DMS53 treated with DMSO at 0.1 percent for 48 hours (cell line): Measurements from ENCODE around the gene TCF7.

Experiments used
- DNase-seq: peaks from one replicate; lab custom pipeline; 2025; ENCODE audit not compliant: unreplicated experiment; lab: John Stamatoyannopoulos, UW

The TCF7 gene

GRCh38 chr5:134129411-134130238 is 15.1 kb downstream of the TCF7 start:
- DNase-seq: no peak

DNA sequence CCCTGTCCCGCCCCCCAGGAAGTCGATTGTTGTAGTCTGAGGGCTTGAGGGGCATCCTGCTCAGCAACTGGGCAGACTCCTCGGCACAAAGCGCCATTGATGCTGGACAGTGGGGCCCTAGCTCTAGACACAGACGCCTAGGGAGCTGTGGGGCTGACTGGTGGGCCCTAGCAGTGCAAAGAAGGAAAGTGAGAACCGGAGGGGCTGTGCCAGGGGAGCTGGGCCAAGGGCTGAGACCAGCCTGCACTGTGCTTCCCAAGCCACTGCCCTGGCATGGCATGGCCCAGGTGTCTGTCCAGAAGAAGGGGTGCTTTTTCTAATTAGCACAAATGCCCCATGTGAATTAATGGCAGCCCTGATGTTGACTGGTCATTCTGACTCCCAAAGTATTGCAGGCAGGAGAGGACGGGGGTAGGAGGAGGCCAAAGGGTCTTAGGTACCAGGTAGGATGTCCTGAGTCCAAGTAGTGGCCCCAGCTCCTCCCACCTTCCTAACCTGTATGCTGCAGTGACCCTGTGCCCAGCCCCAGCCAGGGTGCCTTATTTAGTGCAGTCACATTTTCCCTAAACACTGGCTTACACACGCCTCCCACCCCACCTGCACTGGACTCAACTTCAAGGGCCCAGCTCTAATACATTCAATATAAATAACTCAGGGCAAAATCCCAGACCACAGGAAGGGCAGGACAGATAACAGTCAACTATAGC is 15.9 kb downstream of the TCF7 start:
- no peak for DNase-seq

DNA sequence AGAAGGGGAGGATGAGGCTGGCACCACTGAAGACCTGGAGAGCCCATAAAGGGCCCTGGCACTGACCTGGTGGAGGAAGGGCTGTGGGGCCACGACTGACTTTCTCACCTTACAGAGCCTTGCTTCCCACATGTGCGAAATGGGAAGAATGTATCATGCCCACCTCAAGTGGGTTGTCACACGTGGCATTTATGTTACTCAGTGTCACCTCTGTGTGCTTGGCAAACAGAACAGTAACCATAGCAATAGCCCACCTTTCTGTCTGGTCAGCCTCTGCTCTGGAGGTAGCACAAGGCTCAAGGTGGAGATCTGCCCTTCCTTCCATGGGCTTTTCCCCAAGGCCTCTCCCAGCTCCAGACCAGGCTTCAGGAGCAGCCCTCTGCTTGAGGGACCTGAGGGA is 16.7 kb downstream of the TCF7 start:
- DNase-seq: no peak

DNA sequence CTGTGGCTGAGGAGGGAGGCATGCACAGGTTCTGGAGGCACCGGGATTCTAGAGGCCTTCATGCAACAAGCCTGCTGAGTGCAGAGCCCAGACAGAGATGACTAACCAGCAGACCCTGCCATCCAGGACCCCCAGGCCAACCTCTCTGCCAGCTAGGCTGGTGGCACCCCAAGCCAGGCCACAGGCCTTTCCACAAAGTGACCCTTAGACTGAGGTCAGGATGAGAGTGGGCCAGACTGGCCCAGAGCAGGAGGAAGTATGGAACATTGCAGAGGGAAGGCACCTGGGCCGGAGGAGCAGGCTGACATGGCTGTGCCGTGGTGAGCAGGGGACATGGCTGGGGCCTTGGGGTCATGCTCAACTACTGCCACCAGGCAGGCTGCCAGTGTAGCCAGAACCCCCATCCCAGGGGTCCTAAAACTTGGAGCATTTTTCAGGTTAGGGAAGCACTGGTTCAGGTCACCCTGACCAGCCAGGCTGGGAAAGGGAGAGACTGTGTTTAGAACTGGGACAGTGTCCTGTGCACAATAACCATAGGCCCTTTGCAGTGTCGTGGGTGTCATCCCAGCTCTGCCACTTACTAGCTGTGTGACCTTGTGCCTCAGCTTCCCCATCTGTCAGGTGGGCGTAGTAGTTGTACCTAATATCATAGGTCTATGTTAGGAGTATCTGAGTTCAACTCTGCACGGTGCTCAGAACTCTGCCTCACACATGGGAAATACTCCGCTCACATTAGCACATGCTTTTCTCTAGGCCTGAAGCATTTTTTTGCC is 17.3 kb downstream of the TCF7 start:
- no peak for DNase-seq

DNA sequence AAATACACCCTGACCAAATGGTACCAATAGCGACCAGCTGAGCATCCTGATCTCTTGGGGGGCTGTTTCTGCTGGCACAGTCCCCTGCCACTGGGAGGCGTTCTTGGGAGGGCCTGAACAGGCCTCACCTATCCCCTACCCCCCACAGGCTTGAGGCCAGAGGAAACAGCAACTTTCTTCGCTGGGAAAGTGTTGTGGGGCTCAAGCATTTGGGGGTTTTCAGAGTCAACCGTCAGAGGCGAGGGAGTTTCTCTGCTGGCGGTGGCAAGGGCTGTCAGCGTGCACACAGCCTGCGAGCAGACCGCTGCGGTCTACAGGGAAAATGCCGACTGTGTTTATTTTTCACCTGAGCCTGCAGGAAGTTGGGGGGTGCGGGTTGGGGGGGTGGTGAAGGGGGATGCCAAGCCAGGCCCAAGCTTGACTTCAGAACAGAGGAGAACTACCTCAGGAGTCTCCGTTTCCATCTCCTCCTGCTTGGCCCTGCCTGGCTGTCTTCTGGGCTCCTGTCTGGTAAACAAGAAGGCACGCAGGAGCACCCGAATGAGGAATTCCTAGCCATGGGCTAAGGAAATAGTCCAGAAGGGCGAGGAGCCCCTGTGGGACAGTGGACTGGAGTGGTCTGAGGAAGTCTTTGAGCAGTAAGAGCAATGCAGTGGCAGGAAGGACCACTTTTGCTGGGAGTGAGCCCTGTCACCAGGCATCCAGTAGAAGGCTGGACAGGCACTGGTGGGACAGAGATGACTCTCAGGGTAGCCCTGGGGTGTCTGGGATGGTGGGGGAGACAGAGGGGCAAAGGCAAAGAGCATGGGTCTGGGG is 18.1 kb downstream of the TCF7 start:
- no peak for DNase-seq

GRCh38 chr5:134133188-134133994 is 18.9 kb downstream of the TCF7 start:
- DNase-seq: no peak

- DNase-seq: no peak
Observed at GRCh38 chr5:134133995-134134541, 19.6 kb downstream of the TCF7 start.

DNA sequence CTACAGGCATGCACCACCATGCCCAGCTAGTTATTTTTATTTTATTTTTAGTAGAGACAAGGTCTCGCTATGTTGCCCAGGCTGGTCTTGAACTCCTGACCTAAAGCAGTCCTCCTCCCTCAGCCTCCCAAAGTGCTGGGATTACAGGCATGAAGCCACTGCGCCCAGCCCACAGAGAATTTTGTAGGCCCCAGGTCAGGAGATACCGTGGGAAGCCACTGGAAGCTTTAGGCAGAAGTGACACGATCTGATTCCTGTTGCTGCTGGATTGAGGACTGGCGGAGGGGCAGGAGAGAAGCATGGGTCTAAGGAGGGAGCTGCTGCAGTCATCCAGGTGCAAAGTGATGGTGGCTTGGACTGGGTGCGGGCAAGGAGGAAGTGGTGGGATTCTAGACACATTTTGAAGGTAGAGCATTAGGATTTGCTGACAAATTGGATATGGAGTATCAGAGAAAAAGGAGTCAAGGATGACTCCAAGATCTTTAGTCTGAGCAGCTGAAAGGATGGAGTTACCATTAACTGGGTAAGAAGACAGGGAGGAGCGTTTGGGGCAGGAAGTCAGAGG is 20.7 kb downstream of the TCF7 start:
- no peak for DNase-seq

DNA sequence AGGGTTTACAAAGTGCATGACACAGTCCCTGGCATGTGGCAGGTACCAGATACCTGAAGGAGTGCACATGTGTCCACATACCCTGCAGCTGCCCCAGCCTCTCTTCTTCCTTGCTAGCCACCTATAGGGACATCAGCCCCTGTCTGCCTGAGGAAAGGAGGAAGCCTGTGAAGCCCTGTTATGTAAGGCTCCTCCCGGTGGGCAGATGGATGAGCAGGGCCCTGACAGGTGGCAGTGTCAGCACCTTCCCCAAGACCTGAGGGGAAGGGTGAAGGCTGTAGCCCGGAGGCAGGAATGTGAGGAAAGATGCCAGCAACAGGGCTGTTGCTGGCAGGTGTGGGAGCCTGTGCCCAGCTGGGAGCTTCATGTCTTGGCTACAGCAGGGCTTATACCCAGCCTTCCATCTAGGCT is 21.7 kb downstream of the TCF7 start:
- no peak for DNase-seq

DNA sequence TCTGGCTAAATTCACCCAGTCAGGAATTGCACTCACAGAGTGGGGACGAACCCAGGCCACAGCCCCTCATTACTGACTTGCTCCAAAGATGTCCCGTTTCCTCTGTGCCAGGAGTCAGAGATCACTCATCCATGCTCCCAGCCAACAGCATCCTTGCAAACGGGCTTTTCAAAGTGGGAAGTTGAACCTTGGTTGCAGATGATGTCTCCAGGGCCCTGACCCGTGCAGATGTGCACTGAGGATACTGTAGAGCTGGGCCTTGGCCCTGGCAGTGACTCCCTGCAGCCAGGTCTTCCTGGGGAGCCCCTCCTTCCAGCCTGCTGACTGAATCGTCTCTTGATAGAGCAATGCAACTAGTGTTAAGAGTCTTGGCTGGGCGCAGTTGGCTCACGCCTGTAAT is 22.3 kb downstream of the TCF7 start:
- no peak for DNase-seq

GRCh38 chr5:134138416-134139376 is 24.2 kb downstream of the TCF7 start:
- no peak for DNase-seq

GRCh38 chr5:134139377-134139851 is 24.9 kb downstream of the TCF7 start:
- no peak for DNase-seq

GRCh38 chr5:134139891-134140469 is 25.5 kb downstream of the TCF7 start:
- no peak for DNase-seq

GRCh38 chr5:134140530-134141201 is 26.2 kb downstream of the TCF7 start:
- peak; percentile 61 for DNase-seq

- DNase-seq: no peak
Observed at GRCh38 chr5:134141331-134142050, 27.0 kb downstream of the TCF7 start.

DNA sequence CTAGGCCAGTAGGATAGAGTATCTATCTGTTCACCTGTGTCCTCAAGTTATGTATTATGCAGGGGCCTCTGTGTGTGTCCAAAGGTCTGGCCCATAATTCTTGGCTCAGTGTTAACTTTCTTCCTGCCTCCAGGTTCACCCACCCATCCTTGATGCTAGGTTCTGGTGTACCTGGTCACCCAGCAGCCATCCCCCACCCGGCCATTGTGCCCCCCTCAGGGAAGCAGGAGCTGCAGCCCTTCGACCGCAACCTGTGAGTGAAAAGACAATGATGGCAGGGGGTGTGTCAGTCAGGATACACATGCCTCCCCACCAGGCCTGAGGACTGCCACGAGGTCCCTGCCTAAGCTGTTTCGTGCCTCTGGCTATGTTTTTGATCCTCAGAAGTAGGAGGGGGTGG is 27.6 kb downstream of the TCF7 start:
- DNase-seq: no peak

DNA sequence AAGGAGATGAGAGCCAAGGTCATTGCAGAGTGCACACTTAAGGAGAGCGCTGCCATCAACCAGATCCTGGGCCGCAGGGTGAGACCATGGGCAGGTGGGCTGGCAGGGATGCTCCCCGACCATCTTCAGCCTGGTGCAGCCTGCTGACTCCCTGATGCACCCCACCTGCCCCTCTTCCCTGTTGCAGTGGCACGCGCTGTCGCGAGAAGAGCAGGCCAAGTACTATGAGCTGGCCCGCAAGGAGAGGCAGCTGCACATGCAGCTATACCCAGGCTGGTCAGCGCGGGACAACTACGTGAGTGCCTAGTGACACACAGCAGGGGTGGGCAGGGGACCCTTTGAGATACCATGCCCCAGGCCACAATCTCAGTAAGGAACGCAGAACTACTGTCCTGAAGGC is 28.3 kb downstream of the TCF7 start:
- DNase-seq: no peak
